Right atrium auricular region (tissue), 2 donors: Measurements from ENCODE around the gene IL6ST. TPM values are rescaled to one million over a fixed set of nuclear protein-coding genes. Genes with fewer than 3 reads are reported as not detected.

Experiments
- DNase-seq: peaks from one replicate; pipeline ENCODE4 v3.0.0-alpha.2; 2019; ENCODE audit warnings: low spot score
- H3K27ac ChIP-seq, 2 donors: fragments of 200-600 bp; sonication (generic); 1 replicate in 1 of 2; 2 replicates in 1 of 2; pipeline ENCODE4 v1.5.1; 2016 to 2019
- H3K27me3 ChIP-seq, 2 donors: fragments of 200-600 bp; sonication (generic); one replicate each; pipeline versions ENCODE4 v1.5.1 to v1.6.0; 2017 to 2019
- H3K36me3 ChIP-seq: fragments of 200-600 bp; sonication (generic); one replicate; pipeline ENCODE4 v1.5.1; 2016
- H3K4me1 ChIP-seq, 2 donors: fragments of 200-600 bp; sonication (generic); one replicate each; pipeline versions ENCODE4 v1.5.1 to v1.6.0; 2017 to 2019
- H3K4me3 ChIP-seq, 2 donors: fragments of 200-600 bp; sonication (generic); 1 replicate in 1 of 2; 2 replicates in 1 of 2; pipeline ENCODE4 v1.5.1; 2017 to 2019; ENCODE audit warnings: mild to moderate bottlenecking in 1 of 2, moderate library complexity in 1 of 2
- H3K9me3 ChIP-seq, 2 donors: fragments of 200-600 bp; sonication (generic); one replicate each; pipeline ENCODE4 v1.5.1; 2019
- CTCF ChIP-seq, 2 donors: fragments of 200-600 bp; sonication (generic); IDR thresholded peaks; one replicate each; pipeline ENCODE4 v1.5.1; 2019; ENCODE audit warnings: antibody characterized with exemption in 2 of 2
- total RNA-seq, 2 donors: library from RNA; depleted of rRNA; stranded (reverse); fragments of >200 nt; gene quantifications; one replicate each; pipeline ENCODE4 v1.1.0, GENCODE V29; 2016

Gene IL6ST
- total RNA-seq, 2 donors from 2014 or later: 244 to 263 TPM

DNA sequence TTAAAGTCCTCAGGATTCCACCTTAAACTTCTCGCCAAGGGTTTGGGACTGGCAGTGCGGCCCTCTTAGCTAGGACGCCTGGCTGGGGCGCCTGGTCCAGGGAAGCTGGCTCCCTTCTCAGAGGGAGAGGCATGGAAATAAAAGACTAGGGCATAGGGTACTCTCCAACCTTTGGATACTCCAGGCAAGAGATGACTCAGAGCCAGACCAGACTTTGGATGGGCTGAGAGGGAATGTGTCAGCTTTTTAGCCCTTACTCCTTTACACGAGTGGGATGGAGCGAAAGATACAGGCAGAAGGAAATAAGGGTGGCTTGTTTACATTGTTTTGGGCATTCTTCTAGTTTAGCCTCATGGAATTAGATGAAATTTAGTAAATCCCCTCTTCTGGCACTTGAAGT lies 95.4 kb downstream of the IL6ST start:
- H3K27ac ChIP-seq: no peak overlapping the region
- no peak overlapping the region for H3K4me3 ChIP-seq
- no peaks in the 10 kb centered on the region for H3K27me3 ChIP-seq
- H3K4me1 ChIP-seq: no peaks in the 10 kb centered on the region
- DNase-seq: no peak
- no peaks in the 10 kb centered on the region for H3K36me3 ChIP-seq
- no peaks in the 10 kb centered on the region for H3K9me3 ChIP-seq
- no peak for TF ChIP-seq CTCF (IDR thresholded peaks at IDR 0.05)

DNA sequence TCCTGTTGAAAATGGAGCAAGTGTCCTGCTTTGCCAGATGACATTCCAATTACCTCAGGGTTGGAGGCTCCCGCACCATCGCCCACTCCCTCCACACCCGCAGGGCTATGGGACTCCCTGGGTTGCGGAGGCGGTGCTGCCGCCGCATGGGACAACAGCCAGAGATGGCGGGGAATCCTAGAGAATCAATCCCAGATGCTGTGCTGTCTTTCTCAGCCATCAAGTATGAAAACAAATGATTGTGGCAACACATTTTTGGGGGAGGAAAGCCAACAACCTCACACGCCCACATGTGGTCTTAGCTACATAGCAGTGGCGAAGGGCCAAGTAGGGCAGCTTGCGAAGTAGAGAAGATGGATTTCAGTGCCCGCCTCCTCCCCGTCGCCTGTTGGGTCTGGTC lies 96.9 kb downstream of the IL6ST start:
- Histone ChIP-seq H3K27ac (no peak overlapping the region), H3K27me3 (no peaks in the 10 kb centered on the region), H3K9me3 (no peaks in the 10 kb centered on the region), H3K4me3 (no peak overlapping the region), H3K36me3 (no peaks in the 10 kb centered on the region), H3K4me1 (no peaks in the 10 kb centered on the region)
- no peak for DNase-seq
- no peak for TF ChIP-seq CTCF (IDR thresholded peaks at IDR 0.05)

DNA sequence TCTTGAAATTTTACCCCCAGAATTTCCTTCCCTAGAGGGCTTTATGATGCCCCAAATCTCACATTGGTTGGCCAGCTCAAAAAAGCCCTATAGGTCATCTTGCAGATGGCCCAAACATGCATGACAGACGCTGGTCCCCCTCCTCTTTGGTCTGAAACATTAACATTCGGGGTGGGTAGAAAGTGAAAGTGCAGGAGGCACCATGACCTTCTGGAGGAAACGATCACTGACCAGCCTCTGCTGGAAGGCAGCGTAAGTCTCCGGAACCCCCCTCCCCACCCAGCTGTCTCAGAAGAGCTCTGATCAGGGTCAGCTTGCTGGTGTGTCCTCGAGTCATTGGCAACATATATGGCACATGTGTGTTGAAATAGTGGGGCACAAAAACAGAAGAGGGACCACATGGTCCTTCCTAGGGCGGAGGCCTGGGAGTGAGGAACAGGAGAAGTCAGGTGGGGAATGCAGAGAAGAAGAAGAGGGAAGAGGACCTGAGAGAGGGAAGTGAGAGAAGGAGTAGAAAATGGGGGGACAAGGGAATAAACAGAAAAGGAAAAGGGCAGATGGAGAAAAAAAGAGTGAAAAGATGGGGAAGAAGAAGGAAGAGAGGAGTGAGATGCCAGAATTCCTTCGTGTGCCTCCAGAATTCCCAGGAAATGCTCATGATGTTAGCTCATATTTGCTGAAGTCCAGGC lies 97.4 kb downstream of the IL6ST start:
- Histone ChIP-seq H3K4me1 (no peaks in the 10 kb centered on the region), H3K36me3 (no peaks in the 10 kb centered on the region), H3K9me3 (no peaks in the 10 kb centered on the region), H3K27me3 (no peaks in the 10 kb centered on the region), H3K27ac (no peak overlapping the region), H3K4me3 (no peak overlapping the region)
- TF ChIP-seq CTCF (IDR thresholded peaks at IDR 0.05): no peak
- no peak for DNase-seq

GRCh38 chr5:55896663-55897062 lies 98.1 kb downstream of the IL6ST start:
- H3K4me1 ChIP-seq: no peaks in the 10 kb centered on the region

GRCh38 chr5:55896238-55896637 lies 98.5 kb downstream of the IL6ST start:
- Histone ChIP-seq H3K4me1 (no peaks in the 10 kb centered on the region), H3K4me3 (no peak overlapping the region), H3K36me3 (no peaks in the 10 kb centered on the region), H3K27me3 (no peaks in the 10 kb centered on the region), H3K27ac (no peak overlapping the region), H3K9me3 (no peaks in the 10 kb centered on the region)
- DNase-seq: no peak
- no peak for TF ChIP-seq CTCF (IDR thresholded peaks at IDR 0.05)

More at GRCh38 chr5:55896663-55897062, 98.1 kb downstream of the IL6ST start:
- no peak overlapping the region for H3K4me3 ChIP-seq
- no peaks in the 10 kb centered on the region for H3K36me3 ChIP-seq
- TF ChIP-seq CTCF (IDR thresholded peaks at IDR 0.05): no peak
- H3K27ac ChIP-seq: no peak overlapping the region
- H3K9me3 ChIP-seq: no peaks in the 10 kb centered on the region
- H3K27me3 ChIP-seq: no peaks in the 10 kb centered on the region
- DNase-seq: no peak

DNA sequence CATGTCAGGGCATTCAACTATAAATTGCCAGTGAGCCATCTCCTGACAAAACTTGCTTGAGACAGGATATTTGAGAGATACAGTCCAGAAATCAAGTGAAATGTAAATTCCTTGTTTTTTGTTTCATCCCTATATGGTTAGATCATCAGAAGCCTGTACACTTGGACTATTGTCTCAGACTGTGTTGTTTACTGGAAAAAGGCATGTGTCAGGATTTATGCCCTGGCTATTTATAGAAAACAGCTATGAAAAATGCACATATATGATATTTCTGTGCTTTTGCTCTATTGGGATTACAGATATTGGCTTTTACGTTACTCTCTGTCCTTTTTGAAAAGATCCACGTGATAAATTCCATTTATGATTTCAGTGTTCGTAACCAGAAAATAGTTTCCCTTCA lies 99.4 kb downstream of the IL6ST start:
- TF ChIP-seq CTCF (IDR thresholded peaks at IDR 0.05): no peak
- Histone ChIP-seq H3K27me3 (no peaks in the 10 kb centered on the region), H3K4me1 (no peaks in the 10 kb centered on the region), H3K9me3 (no peaks in the 10 kb centered on the region), H3K4me3 (no peak overlapping the region), H3K36me3 (no peaks in the 10 kb centered on the region), H3K27ac (no peak overlapping the region)
- DNase-seq: no peak
